WTC11 (cell line): Measurements from ENCODE around the gene FAM3B. TPM values are rescaled to one million over a fixed set of nuclear protein-coding genes. Genes with fewer than 3 reads are reported as not detected.

Experiments used
- ATAC-seq: fragments of 200-7000 bp; cut with Tn5 transposase; 2 replicates; pipeline ENCODE4 v1.10.0; 2021; ENCODE audit warnings: mild to moderate bottlenecking, moderate library complexity
- CTCF ChIA-PET: fragments of 300-600 bp; sonication (Branson Sonifier 250); formaldehyde crosslinking; loops from one replicate; lab custom pipeline; 2021; ENCODE audit warnings: antibody characterized with exemption; lab: Charles Lee
- POLR2A ChIA-PET: fragments of 350-600 bp; sonication (Branson Sonifier 250); formaldehyde crosslinking; loops from one replicate; lab custom pipeline; 2021; ENCODE audit warnings: antibody characterized with exemption; lab: Charles Lee
- DNase-seq: peaks from one replicate; pipeline ENCODE4 v3.0.0; 2021; ENCODE audit warnings: low spot score
- H3K27ac Mint-ChIP-seq: 2 replicates; pipeline ENCODE4 v1.8.0; 2021; ENCODE audit warnings: mixed read lengths
- H3K27me3 Mint-ChIP-seq: 2 replicates; pipeline ENCODE4 v1.8.0; 2021; ENCODE audit warnings: low read depth, mild to moderate bottlenecking, moderate library complexity, mixed read lengths
- H3K36me3 Mint-ChIP-seq: 2 replicates; pipeline ENCODE4 v1.8.0; 2021; ENCODE audit warnings: mixed read lengths
- H3K4me1 Mint-ChIP-seq: 2 replicates; pipeline ENCODE4 v1.8.0; 2022; ENCODE audit warnings: mixed read lengths
- H3K4me3 Mint-ChIP-seq: 2 replicates; pipeline ENCODE4 v1.8.0; 2021; ENCODE audit warnings: mild to moderate bottlenecking, moderate library complexity, mixed read lengths
- H3K9me3 Mint-ChIP-seq: 2 replicates; pipeline ENCODE4 v1.8.0; 2021; ENCODE audit warnings: mixed read lengths
- AFF4 ChIP-seq: sonication (generic); formaldehyde crosslinking; IDR thresholded peaks from 2 replicates; pipeline ENCODE4 v1.8.1; 2023; ENCODE audit warnings: mild to moderate bottlenecking, missing genetic modification reagents, borderline replicate concordance
- CBFB ChIP-seq: sonication (generic); formaldehyde crosslinking; IDR thresholded peaks from 2 replicates; pipeline ENCODE4 v1.8.1; 2022; ENCODE audit warnings: mild to moderate bottlenecking, low read depth, missing genetic modification reagents
- ETV6 ChIP-seq: sonication (generic); formaldehyde crosslinking; IDR thresholded peaks from 2 replicates; pipeline ENCODE4 v1.8.1; 2022; ENCODE audit warnings: mild to moderate bottlenecking, missing genetic modification reagents
- NR1H2 ChIP-seq: sonication (generic); formaldehyde crosslinking; IDR thresholded peaks from 2 replicates; pipeline ENCODE4 v1.9.0; 2021; ENCODE audit warnings: mild to moderate bottlenecking, moderate library complexity, missing genetic modification reagents
- NR3C1 ChIP-seq: sonication (generic); formaldehyde crosslinking; conservative IDR thresholded peaks from 2 replicates; pipeline ENCODE4 v1.8.1; 2023; ENCODE audit warnings: low read depth, mild to moderate bottlenecking, missing genetic modification reagents
- PREB ChIP-seq: sonication (generic); formaldehyde crosslinking; IDR thresholded peaks from 2 replicates; pipeline ENCODE4 v1.8.1; 2022; ENCODE audit warnings: mild to moderate bottlenecking, missing genetic modification reagents, moderate library complexity, borderline replicate concordance
- RORB ChIP-seq: fragments of 250-450 bp; sonication (Bioruptor Pico); IDR thresholded peaks from 2 replicates; pipeline ENCODE4 v1.9.0; 2021; ENCODE audit warnings: mild to moderate bottlenecking
- SMAD3 ChIP-seq: sonication (generic); formaldehyde crosslinking; IDR thresholded peaks from 2 replicates; pipeline ENCODE4 v1.8.0; 2022; ENCODE audit warnings: missing genetic modification reagents, mild to moderate bottlenecking, borderline replicate concordance
- ZBTB21 ChIP-seq: sonication (generic); formaldehyde crosslinking; IDR thresholded peaks from 2 replicates; pipeline ENCODE4 v1.8.1; 2023; ENCODE audit warnings: mild to moderate bottlenecking, missing genetic modification reagents, borderline replicate concordance
- ZNF121 ChIP-seq: sonication (generic); formaldehyde crosslinking; IDR thresholded peaks from 2 replicates; pipeline ENCODE4 v1.8.0; 2023; ENCODE audit warnings: missing genetic modification reagents
- ZNF425 ChIP-seq: fragments of 250-450 bp; sonication (Bioruptor Pico); conservative IDR thresholded peaks from 2 replicates; pipeline ENCODE4 v1.9.0; 2021; ENCODE audit warnings: mild to moderate bottlenecking
- total RNA-seq: library from RNA; stranded (reverse); gene quantifications from 3 replicates; pipeline ENCODE4 v1.2.3, GENCODE V29; 2021
- TF ChIP-seq, protein P1 (sequence below): sonication (generic); formaldehyde crosslinking; IDR thresholded peaks from 2 replicates; pipeline ENCODE4 v1.8.0; 2023; ENCODE audit warnings: missing genetic modification reagents, mild to moderate bottlenecking, borderline replicate concordance
- TF ChIP-seq, protein P2 (sequence below): sonication (generic); formaldehyde crosslinking; IDR thresholded peaks from 2 replicates; pipeline ENCODE4 v1.8.1; 2022; ENCODE audit warnings: missing genetic modification reagents, borderline replicate concordance
- TF ChIP-seq, protein P3 (sequence below): fragments of 250-450 bp; sonication (Bioruptor Pico); IDR thresholded peaks from 2 replicates; pipeline ENCODE4 v1.9.0; 2021; ENCODE audit warnings: mild to moderate bottlenecking
- TF ChIP-seq, protein P4 (sequence below): sonication (generic); formaldehyde crosslinking; IDR thresholded peaks from 2 replicates; pipeline ENCODE4 v1.8.0; 2022; ENCODE audit warnings: mild to moderate bottlenecking, missing genetic modification reagents
- TF ChIP-seq, protein P5 (sequence below): sonication (generic); formaldehyde crosslinking; IDR thresholded peaks from 2 replicates; pipeline ENCODE4 v1.8.1; 2023; ENCODE audit warnings: mild to moderate bottlenecking, missing genetic modification reagents

FAM3B gene
- total RNA-seq, 1 experiment from 2014 or later: 1.4 TPM

GRCh38 chr21:41359286-41359685 lies 42.7 kb downstream of the FAM3B start:
- Mint-ChIP-seq H3K9me3 (no peaks in the 10 kb centered on the region), H3K4me3 (no peak overlapping the region), H3K27me3 (no peaks in the 10 kb centered on the region), H3K4me1 (peaks cover 18% of the 10 kb centered on the region), H3K27ac (no peak overlapping the region), H3K36me3 (no peaks in the 10 kb centered on the region)
- ATAC-seq: peak; percentile 85
- POLR2A ChIA-PET: no interaction called here
- DNase-seq: peak; percentile 58
- CTCF ChIA-PET: interaction anchor here (0.6 to 3.1 kb wide), 15 partner anchors 9 to 203 kb away, joined by 3 to 76 read pairs (median 4); no protein-coding TSS in a partner anchor
- TF ChIP-seq ZNF425 (CRISPR knock-in tag): no peak
- no peak for TF ChIP-seq ETV6 (CRISPR knock-in tag)
- no peak for TF ChIP-seq CBFB
- TF ChIP-seq SMAD3 (CRISPR knock-in tag): no peak
- TF ChIP-seq, protein P1, sequence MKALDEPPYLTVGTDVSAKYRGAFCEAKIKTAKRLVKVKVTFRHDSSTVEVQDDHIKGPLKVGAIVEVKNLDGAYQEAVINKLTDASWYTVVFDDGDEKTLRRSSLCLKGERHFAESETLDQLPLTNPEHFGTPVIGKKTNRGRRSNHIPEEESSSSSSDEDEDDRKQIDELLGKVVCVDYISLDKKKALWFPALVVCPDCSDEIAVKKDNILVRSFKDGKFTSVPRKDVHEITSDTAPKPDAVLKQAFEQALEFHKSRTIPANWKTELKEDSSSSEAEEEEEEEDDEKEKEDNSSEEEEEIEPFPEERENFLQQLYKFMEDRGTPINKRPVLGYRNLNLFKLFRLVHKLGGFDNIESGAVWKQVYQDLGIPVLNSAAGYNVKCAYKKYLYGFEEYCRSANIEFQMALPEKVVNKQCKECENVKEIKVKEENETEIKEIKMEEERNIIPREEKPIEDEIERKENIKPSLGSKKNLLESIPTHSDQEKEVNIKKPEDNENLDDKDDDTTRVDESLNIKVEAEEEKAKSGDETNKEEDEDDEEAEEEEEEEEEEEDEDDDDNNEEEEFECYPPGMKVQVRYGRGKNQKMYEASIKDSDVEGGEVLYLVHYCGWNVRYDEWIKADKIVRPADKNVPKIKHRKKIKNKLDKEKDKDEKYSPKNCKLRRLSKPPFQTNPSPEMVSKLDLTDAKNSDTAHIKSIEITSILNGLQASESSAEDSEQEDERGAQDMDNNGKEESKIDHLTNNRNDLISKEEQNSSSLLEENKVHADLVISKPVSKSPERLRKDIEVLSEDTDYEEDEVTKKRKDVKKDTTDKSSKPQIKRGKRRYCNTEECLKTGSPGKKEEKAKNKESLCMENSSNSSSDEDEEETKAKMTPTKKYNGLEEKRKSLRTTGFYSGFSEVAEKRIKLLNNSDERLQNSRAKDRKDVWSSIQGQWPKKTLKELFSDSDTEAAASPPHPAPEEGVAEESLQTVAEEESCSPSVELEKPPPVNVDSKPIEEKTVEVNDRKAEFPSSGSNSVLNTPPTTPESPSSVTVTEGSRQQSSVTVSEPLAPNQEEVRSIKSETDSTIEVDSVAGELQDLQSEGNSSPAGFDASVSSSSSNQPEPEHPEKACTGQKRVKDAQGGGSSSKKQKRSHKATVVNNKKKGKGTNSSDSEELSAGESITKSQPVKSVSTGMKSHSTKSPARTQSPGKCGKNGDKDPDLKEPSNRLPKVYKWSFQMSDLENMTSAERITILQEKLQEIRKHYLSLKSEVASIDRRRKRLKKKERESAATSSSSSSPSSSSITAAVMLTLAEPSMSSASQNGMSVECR (CRISPR knock-in tag): no peak
- TF ChIP-seq, protein P2, sequence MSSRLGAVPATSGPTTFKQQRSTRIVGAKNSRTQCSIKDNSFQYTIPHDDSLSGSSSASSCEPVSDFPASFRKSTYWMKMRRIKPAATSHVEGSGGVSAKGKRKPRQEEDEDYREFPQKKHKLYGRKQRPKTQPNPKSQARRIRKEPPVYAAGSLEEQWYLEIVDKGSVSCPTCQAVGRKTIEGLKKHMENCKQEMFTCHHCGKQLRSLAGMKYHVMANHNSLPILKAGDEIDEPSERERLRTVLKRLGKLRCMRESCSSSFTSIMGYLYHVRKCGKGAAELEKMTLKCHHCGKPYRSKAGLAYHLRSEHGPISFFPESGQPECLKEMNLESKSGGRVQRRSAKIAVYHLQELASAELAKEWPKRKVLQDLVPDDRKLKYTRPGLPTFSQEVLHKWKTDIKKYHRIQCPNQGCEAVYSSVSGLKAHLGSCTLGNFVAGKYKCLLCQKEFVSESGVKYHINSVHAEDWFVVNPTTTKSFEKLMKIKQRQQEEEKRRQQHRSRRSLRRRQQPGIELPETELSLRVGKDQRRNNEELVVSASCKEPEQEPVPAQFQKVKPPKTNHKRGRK (CRISPR knock-in tag): no peak
- TF ChIP-seq, protein P3, sequence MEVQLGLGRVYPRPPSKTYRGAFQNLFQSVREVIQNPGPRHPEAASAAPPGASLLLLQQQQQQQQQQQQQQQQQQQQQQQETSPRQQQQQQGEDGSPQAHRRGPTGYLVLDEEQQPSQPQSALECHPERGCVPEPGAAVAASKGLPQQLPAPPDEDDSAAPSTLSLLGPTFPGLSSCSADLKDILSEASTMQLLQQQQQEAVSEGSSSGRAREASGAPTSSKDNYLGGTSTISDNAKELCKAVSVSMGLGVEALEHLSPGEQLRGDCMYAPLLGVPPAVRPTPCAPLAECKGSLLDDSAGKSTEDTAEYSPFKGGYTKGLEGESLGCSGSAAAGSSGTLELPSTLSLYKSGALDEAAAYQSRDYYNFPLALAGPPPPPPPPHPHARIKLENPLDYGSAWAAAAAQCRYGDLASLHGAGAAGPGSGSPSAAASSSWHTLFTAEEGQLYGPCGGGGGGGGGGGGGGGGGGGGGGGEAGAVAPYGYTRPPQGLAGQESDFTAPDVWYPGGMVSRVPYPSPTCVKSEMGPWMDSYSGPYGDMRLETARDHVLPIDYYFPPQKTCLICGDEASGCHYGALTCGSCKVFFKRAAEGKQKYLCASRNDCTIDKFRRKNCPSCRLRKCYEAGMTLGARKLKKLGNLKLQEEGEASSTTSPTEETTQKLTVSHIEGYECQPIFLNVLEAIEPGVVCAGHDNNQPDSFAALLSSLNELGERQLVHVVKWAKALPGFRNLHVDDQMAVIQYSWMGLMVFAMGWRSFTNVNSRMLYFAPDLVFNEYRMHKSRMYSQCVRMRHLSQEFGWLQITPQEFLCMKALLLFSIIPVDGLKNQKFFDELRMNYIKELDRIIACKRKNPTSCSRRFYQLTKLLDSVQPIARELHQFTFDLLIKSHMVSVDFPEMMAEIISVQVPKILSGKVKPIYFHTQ (CRISPR knock-in tag): no peak
- TF ChIP-seq, protein P4, sequence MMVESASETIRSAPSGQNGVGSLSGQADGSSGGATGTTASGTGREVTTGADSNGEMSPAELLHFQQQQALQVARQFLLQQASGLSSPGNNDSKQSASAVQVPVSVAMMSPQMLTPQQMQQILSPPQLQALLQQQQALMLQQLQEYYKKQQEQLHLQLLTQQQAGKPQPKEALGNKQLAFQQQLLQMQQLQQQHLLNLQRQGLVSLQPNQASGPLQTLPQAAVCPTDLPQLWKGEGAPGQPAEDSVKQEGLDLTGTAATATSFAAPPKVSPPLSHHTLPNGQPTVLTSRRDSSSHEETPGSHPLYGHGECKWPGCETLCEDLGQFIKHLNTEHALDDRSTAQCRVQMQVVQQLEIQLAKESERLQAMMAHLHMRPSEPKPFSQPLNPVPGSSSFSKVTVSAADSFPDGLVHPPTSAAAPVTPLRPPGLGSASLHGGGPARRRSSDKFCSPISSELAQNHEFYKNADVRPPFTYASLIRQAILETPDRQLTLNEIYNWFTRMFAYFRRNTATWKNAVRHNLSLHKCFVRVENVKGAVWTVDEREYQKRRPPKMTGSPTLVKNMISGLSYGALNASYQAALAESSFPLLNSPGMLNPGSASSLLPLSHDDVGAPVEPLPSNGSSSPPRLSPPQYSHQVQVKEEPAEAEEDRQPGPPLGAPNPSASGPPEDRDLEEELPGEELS: no peak
- TF ChIP-seq NR3C1 (CRISPR knock-in tag): no peak
- no peak for TF ChIP-seq RORB
- TF ChIP-seq PREB (CRISPR knock-in tag): no peak
- TF ChIP-seq AFF4: no peak
- TF ChIP-seq, protein P5, sequence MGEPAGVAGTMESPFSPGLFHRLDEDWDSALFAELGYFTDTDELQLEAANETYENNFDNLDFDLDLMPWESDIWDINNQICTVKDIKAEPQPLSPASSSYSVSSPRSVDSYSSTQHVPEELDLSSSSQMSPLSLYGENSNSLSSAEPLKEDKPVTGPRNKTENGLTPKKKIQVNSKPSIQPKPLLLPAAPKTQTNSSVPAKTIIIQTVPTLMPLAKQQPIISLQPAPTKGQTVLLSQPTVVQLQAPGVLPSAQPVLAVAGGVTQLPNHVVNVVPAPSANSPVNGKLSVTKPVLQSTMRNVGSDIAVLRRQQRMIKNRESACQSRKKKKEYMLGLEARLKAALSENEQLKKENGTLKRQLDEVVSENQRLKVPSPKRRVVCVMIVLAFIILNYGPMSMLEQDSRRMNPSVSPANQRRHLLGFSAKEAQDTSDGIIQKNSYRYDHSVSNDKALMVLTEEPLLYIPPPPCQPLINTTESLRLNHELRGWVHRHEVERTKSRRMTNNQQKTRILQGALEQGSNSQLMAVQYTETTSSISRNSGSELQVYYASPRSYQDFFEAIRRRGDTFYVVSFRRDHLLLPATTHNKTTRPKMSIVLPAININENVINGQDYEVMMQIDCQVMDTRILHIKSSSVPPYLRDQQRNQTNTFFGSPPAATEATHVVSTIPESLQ (CRISPR knock-in tag): no peak
- no peak for TF ChIP-seq ZNF121 (CRISPR knock-in tag)
- no peak for TF ChIP-seq NR1H2 (CRISPR knock-in tag)
- TF ChIP-seq ZBTB21 (CRISPR knock-in tag): no peak
